NCI-H748 treated with DMSO at 0.1 percent for 48 hours (cell line): ENCODE measurements around the gene SPP1.
"Not testable (repeated sequence)": the region's sequence is repeated elsewhere in the genome, so short reads cannot be mapped to it uniquely, and the experiment has no call there.

ENCODE experiments used
- DNase-seq: peaks from one replicate; lab custom pipeline; 2025; lab: John Stamatoyannopoulos, UW

The SPP1 gene

DNA sequence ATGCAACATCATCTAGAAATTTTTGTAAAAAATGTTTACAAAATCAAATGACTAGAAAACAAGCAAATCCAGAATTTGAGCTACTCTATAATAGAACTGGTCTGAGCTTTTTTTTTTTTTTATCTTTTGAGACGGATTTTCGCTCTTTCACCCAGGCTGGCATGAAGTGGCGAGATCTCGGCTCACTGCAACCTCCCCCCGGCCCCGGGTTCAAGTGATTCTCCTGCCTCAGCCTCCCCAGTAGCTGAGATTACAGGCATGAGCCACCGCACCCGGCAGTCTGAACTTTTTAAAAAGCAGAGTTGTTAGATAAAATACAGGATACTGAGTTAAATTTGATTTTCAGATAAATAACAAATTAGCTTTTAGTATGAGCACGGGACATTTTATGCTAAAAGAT is 11.0 kb downstream of the SPP1 start:
- DNase-seq: no peak

- no peak for DNase-seq
Observed at GRCh38 chr4:87989765-87990164, 14.3 kb downstream of the SPP1 start.

DNA sequence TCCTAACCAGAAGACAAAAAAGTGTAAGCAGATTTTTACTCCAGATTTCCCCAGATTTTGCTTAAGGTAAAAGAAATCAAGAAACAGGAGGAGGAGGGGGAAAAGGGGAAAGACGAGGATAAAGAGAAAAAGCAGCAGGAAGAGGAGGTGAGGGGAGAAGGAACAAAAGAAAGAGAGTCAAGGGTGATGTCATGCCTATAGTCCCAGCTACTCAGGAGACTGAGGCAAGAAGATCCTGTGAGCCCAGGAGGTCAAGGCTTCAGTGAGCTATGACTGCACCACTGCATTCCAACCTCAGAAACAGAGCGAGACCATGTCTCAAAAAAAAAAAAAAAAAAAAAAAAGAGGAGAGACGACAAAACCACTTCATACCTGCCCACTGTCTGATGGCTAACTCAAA is 19.9 kb downstream of the SPP1 start:
- no peak for DNase-seq

DNA sequence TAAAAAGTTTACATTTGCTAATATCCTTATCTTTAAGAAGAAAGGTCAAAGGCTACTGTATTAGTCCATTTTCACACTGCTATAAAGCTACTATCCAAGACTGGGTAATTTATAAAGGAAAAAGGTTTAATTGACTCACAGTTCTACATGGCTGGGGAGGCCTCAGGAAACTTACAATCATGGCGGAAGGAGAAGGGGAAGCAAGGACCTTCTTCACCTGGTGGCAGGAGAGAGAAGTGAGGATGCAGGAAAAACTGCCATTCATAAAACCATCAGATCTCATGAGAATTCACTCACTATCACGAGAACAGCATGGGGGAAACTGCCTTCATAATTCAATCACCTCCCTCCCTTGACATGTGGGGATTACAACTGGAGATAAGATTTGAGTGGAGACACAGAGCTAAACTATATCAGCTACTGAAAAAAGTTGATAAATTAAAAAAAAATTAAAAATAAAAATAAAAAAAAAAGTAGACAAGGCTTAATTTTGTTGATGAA is 23.7 kb downstream of the SPP1 start:
- DNase-seq: not testable (repeated sequence)

- no peak for DNase-seq
Observed at GRCh38 chr4:88001871-88002270, 26.4 kb downstream of the SPP1 start.

GRCh38 chr4:88002786-88003185 is 27.3 kb downstream of the SPP1 start:
- DNase-seq: no peak

GRCh38 chr4:88003261-88003660 is 27.7 kb downstream of the SPP1 start:
- DNase-seq: no peak

DNA sequence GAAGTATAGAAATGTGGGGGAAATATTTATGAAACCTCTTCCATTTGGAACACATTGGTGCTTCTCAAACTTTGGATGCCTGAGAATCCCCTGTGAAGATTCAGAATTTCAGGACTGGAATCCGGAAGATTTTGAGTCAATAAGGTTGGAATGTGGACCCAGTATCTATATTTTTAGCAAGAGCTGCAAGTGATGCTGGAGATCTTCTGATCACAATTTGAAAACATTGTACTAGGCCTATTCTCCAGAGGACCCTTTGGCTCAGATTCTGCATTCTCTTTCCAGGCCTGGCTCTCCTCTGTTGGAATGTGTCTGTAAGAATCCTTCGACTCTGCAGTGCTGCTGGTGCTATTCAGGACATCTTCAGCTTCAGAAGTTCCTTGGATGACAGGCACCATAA is 29.6 kb downstream of the SPP1 start:
- no peak for DNase-seq

DNA sequence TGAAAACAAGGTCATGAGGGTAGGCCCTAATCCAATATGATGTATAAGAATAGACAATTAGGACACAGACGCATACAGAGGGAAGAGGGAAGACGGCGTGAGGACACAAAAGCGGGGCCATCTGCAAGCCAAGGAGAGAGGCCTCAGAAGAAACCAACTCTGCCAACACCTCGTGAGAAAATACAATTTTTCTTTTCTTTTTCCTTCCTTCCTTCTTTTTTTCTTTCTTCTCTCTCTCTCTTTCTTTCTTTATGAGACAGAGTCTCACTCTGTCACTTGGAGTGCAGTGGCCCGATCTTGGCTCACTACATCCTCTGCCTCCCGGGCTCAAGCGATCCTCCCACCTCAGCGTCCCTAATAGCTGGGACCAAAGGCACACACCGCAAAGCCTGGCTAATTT is 30.4 kb downstream of the SPP1 start:
- no peak for DNase-seq

DNA sequence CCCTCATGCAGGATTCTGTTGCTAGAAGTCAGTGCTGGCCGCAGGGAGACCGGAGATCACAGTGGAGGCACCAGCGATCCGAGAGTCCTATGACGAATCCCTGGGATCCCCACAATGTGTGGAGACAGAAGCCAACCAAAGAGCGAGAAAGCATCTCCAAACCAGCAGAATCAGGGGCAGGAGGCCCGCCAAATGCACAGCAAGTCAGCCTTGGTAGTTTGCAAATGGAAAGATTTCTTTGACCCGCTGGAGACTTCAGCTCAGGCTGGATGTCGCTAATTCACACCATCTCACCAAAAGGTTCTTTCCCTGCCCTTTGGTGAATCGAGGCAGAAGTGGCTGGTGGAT is 31.4 kb downstream of the SPP1 start:
- no peak for DNase-seq

GRCh38 chr4:88007304-88008121 is 32.0 kb downstream of the SPP1 start, which contains the start of gene PKD2:
Gene PKD2 (plus strand): TSS chr4:88007635. CDS start chr4:88007734, 99 bp downstream.
- peak; percentile 11 for DNase-seq

GRCh38 chr4:88008122-88008742 is 32.7 kb downstream of the SPP1 start:
- peak; percentile 21 for DNase-seq

GRCh38 chr4:88008743-88009171 is 33.2 kb downstream of the SPP1 start:
- DNase-seq: no peak

DNA sequence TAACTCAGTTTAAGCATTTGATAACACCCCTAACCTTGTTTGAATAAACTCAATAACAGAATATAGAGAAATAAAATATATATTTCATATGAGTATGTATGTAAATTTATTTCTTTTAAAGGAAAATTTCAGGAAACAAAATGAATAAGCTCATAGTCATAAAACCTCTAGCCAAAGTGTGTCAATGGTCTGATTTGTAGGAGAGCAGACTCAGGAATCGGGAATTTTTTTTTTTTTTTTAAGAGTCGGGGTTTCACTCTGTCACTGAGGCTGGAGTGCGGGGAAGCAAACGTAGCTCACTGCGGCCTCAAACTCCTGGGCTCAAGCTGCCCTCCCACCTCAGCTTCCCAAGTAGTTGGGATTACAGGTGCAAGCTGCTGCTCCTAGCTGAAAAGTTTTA is 34.4 kb downstream of the SPP1 start:
- DNase-seq: no peak

DNA sequence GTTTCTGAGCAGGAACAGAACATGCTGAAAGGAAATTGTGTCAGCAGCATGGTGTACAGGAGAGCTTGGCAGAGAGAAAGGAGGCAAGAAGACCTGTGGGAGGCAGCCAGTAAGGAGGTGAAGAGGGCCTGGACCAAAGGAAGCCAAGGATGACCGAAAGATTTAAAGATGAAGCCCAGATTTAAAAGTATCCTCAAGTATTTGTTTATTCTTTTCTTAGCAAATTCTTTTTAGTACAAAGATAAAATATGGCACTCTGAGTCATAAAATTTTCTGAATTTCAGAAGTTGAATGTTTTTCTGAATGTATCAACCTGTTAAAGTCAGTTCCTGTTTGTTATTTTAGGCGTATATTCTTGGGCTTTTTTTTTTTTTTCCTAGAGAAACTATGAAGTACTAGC is 35.5 kb downstream of the SPP1 start:
- no peak for DNase-seq

GRCh38 chr4:88012647-88013046 is 37.1 kb downstream of the SPP1 start:
- DNase-seq: no peak

DNA sequence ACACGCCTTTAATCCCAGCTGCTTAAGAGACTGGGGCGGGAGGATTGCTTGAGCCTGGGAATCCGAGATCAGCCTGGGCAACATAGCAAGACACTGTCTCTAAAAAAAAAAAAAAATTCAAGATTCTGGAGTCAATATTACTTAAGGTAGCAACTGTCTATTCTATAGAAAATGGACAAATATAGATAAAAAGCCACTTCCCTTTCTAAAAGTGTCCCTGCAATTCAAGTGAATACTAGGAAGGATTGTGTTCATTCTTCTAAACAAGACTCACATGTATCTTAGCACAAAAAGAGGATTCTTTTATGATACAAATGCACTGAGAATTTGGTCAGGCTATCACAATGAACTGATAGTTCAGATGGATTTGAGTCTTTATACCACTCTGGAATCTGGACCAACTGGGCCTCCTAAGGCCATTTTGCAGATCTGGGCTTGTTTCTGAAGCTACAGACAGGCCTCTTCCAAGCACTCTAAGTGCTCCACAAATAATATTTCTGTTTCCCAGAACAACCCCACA is 38.9 kb downstream of the SPP1 start:
- DNase-seq: no peak

DNA sequence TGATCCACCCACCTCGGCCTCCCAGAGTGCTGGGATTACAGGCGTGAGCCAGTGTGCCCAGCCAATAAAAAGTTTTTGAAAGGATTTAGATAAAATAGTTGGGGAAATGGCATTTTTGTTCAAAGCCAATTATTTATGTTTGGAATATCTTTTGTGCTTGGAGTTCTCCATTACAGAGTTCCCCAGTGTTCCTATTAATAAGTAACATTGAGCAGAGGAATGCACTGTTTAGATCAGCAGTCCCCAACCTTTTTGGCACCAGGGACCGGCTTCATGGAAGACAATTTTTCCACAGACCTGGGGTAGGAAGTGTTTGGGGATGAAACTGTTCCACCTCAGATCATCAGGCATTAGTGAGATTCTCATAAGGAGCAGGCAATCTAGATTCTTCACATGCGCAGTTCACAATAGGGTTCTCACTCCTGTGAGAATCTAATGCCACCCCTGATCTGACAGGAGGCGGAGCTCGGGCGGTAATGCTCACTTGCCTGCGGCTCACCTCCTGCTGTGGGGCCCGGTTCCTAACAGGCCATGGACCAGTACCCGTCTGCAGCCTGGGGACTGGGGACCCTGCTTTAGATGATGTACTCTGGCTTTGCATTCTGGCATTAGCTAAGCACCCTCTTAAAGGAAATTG is 40.3 kb downstream of the SPP1 start:
- DNase-seq: no peak

GRCh38 chr4:88017516-88018297 is 42.2 kb downstream of the SPP1 start:
- DNase-seq: no peak

DNA sequence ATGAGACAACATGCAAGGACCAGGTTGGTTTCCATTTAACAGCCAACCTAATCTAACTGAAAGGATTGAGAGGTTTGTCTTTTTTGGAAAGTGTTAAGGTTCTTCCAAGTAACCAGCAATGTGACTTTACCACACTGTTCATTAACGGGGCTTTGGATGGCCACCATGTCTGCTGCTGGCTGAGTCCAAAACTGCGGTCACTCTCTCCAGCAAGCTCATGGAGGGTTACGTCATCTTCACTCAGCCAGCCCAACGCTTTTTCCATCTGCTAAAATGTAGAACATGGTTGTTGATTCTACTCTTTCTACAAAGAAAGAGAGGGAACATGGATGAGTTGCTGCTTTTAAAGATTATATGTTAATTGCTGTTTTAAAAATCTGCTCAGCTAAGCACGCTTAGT is 43.0 kb downstream of the SPP1 start:
- DNase-seq: no peak

- no peak for DNase-seq
Observed at GRCh38 chr4:88021824-88022223, 46.3 kb downstream of the SPP1 start.

- DNase-seq: no peak
Observed at GRCh38 chr4:88022289-88022688, 46.8 kb downstream of the SPP1 start.
